Prostate gland (tissue), 2 donors: ENCODE measurements around the gene LHFPL5. TPM values are rescaled to one million over a fixed set of nuclear protein-coding genes. Genes with fewer than 3 reads are reported as not detected.

Experiments used
- DNase-seq: peaks from one replicate; pipeline ENCODE4 v3.0.0-alpha.2; 2019; ENCODE audit warnings: low spot score
- H3K27ac ChIP-seq, 2 donors: fragments of 200-600 bp; sonication (generic); 2 replicates each; pipeline ENCODE4 v1.5.1; 2017 to 2019
- H3K27me3 ChIP-seq: fragments of 200-600 bp; sonication (generic); replicated peaks from 2 replicates; pipeline ENCODE4 v1.5.1; 2019; ENCODE audit not compliant: insufficient read depth
- H3K36me3 ChIP-seq, 2 donors: fragments of 200-600 bp; sonication (generic); 1 replicate in 1 of 2; 2 replicates in 1 of 2; pipeline versions ENCODE4 v1.5.1 to v1.8.1; 2017 to 2019
- H3K4me1 ChIP-seq: fragments of 200-600 bp; sonication (generic); replicated peaks from 2 replicates; pipeline ENCODE4 v1.5.1; 2019
- H3K4me3 ChIP-seq, 2 donors: fragments of 200-600 bp; sonication (generic); 2 replicates each; pipeline ENCODE4 v1.5.1; 2017 to 2019
- H3K9me3 ChIP-seq: fragments of 200-600 bp; sonication (generic); 2 replicates; pipeline ENCODE4 v1.5.1; 2017
- POLR2A ChIP-seq: fragments of 450-650 bp; IDR thresholded peaks from one replicate; pipeline ENCODE4 v1.6.1; 2016; ENCODE audit warnings: antibody characterized with exemption, mild to moderate bottlenecking
- POLR2AphosphoS5 ChIP-seq: sonication (generic); formaldehyde crosslinking; IDR thresholded peaks from one replicate; pipeline ENCODE4 v1.6.1; 2017; ENCODE audit warnings: antibody characterized with exemption
- WGBS: methylation state at CpG from one replicate; pipeline ENCODE4 v1.1.5; 2018; 5-methylcytosine and 5-hydroxymethylcytosine counted together
- intact Hi-C: fragments of 100-400 bp; cut with DNase I; formaldehyde crosslinking; loops from one replicate; pipeline ENCODE4 v1.14.2; 2022
- total RNA-seq, 2 donors: library from RNA; depleted of rRNA; stranded (reverse); fragments of >200 nt; gene quantifications; one replicate each; pipeline ENCODE4 v1.1.0, GENCODE V29; 2016
- TF ChIP-seq, protein P1 (sequence below), 4 experiments: fragments of 200-600 bp in 2 of 4; fragments of 450-650 bp in 2 of 4; sonication (generic) in 2 of 4; IDR thresholded peaks; 1 replicate in 3 of 4; 2 replicates in 1 of 4; pipeline ENCODE4 v1.5.1; 2016 to 2019; ENCODE audit warnings: antibody characterized with exemption in 4 of 4, mild to moderate bottlenecking in 2 of 4, moderate library complexity in 2 of 4

The LHFPL5 gene
- total RNA-seq, 2 donors from 2014 or later = not detected

DNA sequence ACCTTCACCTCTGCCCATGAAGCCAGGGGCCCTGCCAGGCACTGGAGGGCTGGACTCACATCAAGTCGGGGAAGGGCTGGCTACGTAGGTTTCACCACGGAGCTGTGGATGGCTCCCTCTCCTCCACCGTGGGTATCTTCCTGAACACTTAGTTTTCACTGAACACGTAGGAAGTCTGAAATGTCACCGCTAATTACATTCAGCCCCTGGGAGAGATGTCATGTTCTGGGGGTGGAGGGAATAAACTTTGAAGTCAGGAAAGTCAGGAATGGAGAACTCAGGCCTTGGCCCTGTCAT, 6.5 kb downstream of the LHFPL5 start:
- Histone ChIP-seq H3K9me3 (no peaks in the 10 kb centered on the region), H3K4me1 (no peaks in the 10 kb centered on the region), H3K4me3 (no peak overlapping the region), H3K36me3 (no peaks in the 10 kb centered on the region), H3K27me3 (no peaks in the 10 kb centered on the region), H3K27ac (no peak overlapping the region)
- no peak for DNase-seq
- intact Hi-C loops = no loop called here
- TF ChIP-seq, protein P1, sequence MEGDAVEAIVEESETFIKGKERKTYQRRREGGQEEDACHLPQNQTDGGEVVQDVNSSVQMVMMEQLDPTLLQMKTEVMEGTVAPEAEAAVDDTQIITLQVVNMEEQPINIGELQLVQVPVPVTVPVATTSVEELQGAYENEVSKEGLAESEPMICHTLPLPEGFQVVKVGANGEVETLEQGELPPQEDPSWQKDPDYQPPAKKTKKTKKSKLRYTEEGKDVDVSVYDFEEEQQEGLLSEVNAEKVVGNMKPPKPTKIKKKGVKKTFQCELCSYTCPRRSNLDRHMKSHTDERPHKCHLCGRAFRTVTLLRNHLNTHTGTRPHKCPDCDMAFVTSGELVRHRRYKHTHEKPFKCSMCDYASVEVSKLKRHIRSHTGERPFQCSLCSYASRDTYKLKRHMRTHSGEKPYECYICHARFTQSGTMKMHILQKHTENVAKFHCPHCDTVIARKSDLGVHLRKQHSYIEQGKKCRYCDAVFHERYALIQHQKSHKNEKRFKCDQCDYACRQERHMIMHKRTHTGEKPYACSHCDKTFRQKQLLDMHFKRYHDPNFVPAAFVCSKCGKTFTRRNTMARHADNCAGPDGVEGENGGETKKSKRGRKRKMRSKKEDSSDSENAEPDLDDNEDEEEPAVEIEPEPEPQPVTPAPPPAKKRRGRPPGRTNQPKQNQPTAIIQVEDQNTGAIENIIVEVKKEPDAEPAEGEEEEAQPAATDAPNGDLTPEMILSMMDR (IDR thresholded peaks at IDR 0.05) = no peak
- no peak for TF ChIP-seq POLR2A
- no peak for TF ChIP-seq POLR2AphosphoS5
- 63% methylated on average over 6 of the region's 6 CpGs for WGBS

DNA sequence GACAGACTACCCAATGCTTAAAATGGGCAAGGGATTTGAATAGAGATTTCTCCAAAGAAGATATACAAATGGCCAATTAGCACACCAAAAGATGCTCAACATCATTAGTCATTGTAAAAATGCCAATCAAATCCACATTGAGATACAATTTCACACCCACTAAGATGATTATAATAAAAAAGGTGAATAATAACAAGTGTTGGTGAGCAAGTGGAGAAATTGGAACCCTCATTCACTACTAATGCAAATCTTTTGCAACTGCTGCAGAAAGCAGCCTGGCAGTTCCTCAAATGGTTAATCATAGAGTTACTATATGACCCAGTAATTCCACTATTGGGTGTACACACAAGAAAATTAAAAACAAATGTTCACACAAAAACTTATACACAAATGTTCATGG, 12.4 kb downstream of the LHFPL5 start:
- intact Hi-C loops = no loop called here
- DNase-seq = no peak
- Histone ChIP-seq H3K4me3 (no peak overlapping the region), H3K27ac (no peak overlapping the region), H3K36me3 (no peaks in the 10 kb centered on the region), H3K4me1 (no peaks in the 10 kb centered on the region), H3K9me3 (no peaks in the 10 kb centered on the region), H3K27me3 (no peaks in the 10 kb centered on the region)
- TF ChIP-seq, protein P1 (IDR thresholded peaks at IDR 0.05) = no peak
- TF ChIP-seq POLR2AphosphoS5 (no peak), POLR2A (no peak)

DNA sequence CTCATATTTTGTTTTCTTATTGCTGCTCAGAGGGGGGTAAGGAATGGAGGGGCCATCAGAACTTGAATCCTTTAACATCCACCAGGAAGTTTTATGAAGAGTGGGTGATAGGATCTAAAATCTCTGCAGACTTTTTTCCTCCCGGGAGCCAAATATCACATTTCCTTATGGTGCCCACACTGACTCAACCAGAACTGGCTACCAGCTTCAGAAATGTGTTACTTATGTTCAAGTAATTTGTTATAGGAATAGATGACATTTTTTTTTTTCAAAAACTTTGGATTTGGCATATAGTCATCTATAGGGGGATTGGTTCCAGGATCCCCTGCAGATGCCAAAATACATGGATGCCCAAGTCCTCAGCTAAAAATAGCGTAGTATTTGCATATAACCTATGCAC, 18.4 kb downstream of the LHFPL5 start:
- no peak overlapping the region for H3K27ac ChIP-seq
- no peaks in the 10 kb centered on the region for H3K27me3 ChIP-seq
- H3K4me3 ChIP-seq = no peak overlapping the region
- H3K9me3 ChIP-seq = no peaks in the 10 kb centered on the region
- 63% methylated on average over 2 of the region's 2 CpGs for WGBS
- H3K36me3 ChIP-seq = no peaks in the 10 kb centered on the region
- no peaks in the 10 kb centered on the region for H3K4me1 ChIP-seq
- no peak for DNase-seq
- intact Hi-C loops = no loop called here
- TF ChIP-seq POLR2A (no peak), POLR2AphosphoS5 (no peak)
- TF ChIP-seq, protein P1 (IDR thresholded peaks at IDR 0.05) = no peak

DNA sequence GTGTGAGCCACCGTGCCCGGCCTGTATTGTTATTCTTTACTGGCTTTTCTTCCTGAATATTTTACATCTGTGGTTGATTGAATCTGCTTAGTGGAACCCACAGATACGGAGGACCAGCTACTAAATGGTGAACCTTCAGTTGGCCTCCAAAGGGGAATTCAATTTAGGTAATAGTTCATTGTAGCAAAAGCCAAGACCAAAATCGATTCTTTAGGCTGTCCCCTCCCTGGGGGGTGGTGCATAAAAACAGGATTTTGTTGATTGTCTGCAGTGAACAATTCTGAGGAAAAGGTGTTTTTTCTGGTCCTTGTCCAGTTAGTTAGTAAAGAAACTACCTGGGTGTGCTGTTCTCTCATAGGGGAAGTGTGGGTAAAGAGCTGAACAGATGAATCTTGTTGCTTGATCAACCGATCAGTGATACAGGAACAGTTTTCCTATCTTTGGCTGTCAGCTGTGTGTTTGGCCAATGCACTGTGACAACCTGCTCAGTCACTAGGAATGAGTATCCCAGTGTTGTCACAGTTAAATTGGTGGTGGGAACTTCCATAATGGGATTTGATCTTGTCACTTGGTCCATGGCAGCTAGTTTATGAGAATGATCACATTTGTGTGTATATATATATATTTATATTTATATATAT, 19.5 kb downstream of the LHFPL5 start:
- Histone ChIP-seq H3K4me1 (no peaks in the 10 kb centered on the region), H3K9me3 (no peaks in the 10 kb centered on the region), H3K27ac (no peak overlapping the region), H3K36me3 (no peaks in the 10 kb centered on the region), H3K4me3 (no peak overlapping the region), H3K27me3 (no peaks in the 10 kb centered on the region)
- no peak for DNase-seq
- 90% methylated on average over 5 of the region's 5 CpGs for WGBS
- TF ChIP-seq, protein P1 (IDR thresholded peaks at IDR 0.05) = no peak
- TF ChIP-seq POLR2AphosphoS5 (no peak), POLR2A (no peak)
- intact Hi-C loops = no loop called here

DNA sequence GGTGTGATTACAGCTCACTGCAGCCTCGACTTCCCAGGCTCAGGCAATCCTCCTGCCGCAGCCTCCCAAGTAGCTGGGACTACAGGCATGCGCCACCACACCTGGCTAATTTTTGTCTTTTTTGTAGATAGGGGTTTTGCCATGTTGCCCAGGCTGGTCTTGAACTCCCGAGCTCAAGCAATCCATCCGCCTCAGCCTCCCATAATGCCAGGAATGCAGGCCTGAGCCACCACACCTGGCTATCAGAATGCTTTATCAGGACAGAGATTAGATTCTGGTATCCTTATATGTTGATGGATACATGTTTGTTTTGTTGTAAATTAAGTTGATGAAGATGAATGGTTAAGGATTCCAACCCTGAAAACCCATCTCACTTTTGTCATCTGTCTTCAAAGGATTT, 24.2 kb downstream of the LHFPL5 start:
- intact Hi-C loops = no loop called here
- 91% methylated on average over 5 of the region's 5 CpGs for WGBS
- no peaks in the 10 kb centered on the region for H3K9me3 ChIP-seq
- TF ChIP-seq POLR2A (no peak), POLR2AphosphoS5 (no peak)
- TF ChIP-seq, protein P1 (IDR thresholded peaks at IDR 0.05) = no peak
- H3K4me3 ChIP-seq = no peak overlapping the region
- H3K4me1 ChIP-seq = no peaks in the 10 kb centered on the region
- H3K36me3 ChIP-seq = no peaks in the 10 kb centered on the region
- no peak for DNase-seq
- no peaks in the 10 kb centered on the region for H3K27me3 ChIP-seq
- H3K27ac ChIP-seq = no peak overlapping the region
